Hematopoietic multipotent progenitor cell (in vitro differentiated cells): ENCODE results near the gene FMR1NB. TPM values are rescaled to one million over a fixed set of nuclear protein-coding genes. Genes with fewer than 3 reads are reported as not detected.

Experiments used
- DNase-seq, 3 donors: peaks; one replicate each; pipeline ENCODE4 v3.0.0-alpha.2; 2011 to 2015; ENCODE audit warnings: low read depth in 2 of 3, low spot score in 2 of 3
- small RNA-seq: library from RNA; depleted of rRNA; stranded (forward); fragments of <200 nt; gene quantifications from one replicate; pipeline ENCODE3, GENCODE V24; 2012
- total RNA-seq: library from RNA; depleted of rRNA; stranded (reverse); fragments of >200 nt; gene quantifications from one replicate; pipeline ENCODE4 v1.2.3, GENCODE V29; 2012

FMR1NB gene
- total RNA-seq, 1 donor = not detected

- no peak for DNase-seq
Observed at GRCh38 chrX:148069759-148070503, 88.8 kb downstream of the FMR1NB start.

- DNase-seq = no peak
Observed at GRCh38 chrX:148070504-148070877, 89.4 kb downstream of the FMR1NB start.

Small RNAs within 50 kb of the gene (small RNA-seq; reads per million reads assigned to genes)
- gene RNA5SP524 = not detected

Other genes starting within 250 kb of the FMR1NB start
- 13.5 TPM for gene FMR1, start 69.4 kb upstream of the FMR1NB start, total RNA-seq